DMS114 treated with DMSO at 0.1 percent for 48 hours (cell line): ENCODE measurements around the gene RPL38.
"Not testable (repeated sequence)": the region's sequence is repeated elsewhere in the genome, so short reads cannot be mapped to it uniquely, and the experiment has no call there.

Experiments
- DNase-seq: peaks from one replicate; lab custom pipeline; 2025; ENCODE audit not compliant: unreplicated experiment; lab: John Stamatoyannopoulos, UW

RPL38 gene

DNA sequence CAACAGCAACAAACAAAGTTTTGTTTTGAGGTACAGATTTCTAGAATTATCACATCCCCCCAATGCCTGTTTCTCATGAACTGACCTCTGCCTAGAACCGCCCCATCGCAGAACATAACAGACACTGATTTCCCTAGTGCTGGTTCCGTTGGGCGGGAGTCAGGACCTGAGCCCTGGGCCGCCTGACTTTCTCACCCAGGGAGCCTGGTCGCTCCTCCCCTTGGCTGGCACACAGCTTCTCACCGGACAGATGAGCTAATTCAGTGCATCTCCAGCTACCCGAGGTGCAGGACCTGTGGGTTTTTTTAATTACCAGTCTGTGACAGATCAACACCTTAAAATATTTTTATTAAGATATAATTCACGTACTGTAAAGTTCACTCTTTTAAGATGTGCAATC lies 20.1 kb upstream of the RPL38 start:
- no peak for DNase-seq

DNA sequence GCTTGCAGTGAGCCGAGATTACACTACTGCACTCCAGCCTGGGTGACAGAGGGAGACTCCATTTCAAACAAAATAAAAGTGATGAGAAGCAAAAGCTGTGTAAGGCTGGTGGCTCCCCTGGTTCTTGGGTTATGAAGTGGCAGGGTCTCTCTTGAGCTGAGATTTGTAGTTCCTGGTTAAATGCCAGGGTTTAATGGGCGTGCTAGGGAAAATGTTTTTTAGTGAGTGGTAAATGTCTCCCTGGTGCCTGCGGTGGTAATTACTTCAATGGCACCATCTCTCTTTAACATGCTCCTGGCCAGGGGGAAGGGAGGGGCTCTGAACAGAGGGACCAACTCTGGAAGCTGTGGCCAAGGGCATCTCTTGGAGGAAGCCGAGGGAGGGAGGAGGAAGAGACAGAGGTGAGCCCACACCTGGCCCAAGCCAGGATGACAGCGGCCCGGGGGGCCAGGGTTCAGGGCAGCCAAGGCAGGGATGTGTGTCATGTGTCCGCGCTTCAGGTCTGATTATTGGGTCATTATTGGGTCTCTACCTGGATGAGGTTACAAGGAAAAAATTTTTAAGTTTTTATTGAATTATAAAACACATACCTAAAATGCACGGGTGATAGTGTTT lies 17.8 kb upstream of the RPL38 start:
- no peak for DNase-seq

- DNase-seq, result no peak
Measured at GRCh38 chr17:74186498-74186897, 17.0 kb upstream of the RPL38 start.

- no peak for DNase-seq
Measured at GRCh38 chr17:74187761-74188160, 15.7 kb upstream of the RPL38 start.

GRCh38 chr17:74188687-74189086 lies 14.8 kb upstream of the RPL38 start:
- DNase-seq, result not testable (repeated sequence)

- DNase-seq, result peak; percentile 37
Measured at GRCh38 chr17:74190154-74190553, 13.3 kb upstream of the RPL38 start.

DNA sequence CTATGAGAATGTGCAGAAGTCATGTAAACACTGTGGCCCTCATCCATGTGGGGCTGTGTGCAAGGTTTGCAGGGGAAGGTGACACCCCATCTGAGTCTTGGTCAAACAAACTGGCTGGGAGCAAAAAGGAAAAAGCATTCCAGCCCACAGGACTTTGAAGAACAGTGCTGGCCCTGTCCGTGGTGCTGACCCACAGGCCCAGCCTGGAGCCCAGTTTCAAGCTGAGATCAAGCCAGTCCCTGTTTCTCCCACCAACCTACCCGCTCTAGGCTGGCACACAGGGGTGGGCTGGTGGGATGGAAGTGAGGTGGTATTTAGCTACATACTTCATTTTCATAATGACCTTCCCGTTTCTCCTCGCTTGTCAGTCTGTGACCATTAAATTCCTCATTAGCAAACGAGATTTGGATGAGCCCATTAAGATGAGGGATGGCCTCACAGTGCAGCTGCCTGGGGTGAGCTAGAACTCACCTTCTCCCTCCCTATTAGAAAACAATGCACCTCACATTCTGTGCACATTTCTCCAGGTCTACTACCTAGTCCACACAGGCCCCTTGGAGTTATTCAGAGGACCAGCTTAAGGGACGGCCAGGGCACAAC lies 12.6 kb upstream of the RPL38 start:
- DNase-seq, result no peak

- no peak for DNase-seq
Measured at GRCh38 chr17:74192950-74193781, 10.3 kb upstream of the RPL38 start.

- DNase-seq, result no peak
Measured at GRCh38 chr17:74194682-74195081, 8.8 kb upstream of the RPL38 start.

GRCh38 chr17:74196541-74197317 lies 6.7 kb upstream of the RPL38 start:
- no peak for DNase-seq

GRCh38 chr17:74197801-74198200 lies 5.7 kb upstream of the RPL38 start:
- no peak for DNase-seq

DNA sequence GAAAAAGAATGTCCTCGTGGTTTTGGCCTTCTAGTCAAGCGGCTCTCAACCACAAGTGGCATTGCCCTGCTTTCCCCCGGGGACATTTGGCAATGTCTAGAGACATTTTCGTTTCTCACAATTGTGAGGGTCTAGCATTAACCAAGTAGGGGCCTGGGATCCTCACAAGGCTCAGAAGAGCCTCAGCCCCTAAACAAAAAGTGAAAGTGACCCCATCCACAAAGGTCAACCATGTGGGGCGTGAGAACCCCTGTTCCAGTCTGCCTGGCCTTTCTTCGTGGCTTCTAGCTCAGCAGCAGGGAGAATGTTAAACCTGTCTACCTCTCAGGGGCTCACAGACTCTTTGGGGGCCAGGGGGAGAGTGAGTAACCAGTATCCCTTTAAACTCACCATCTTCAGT lies 4.8 kb upstream of the RPL38 start:
- no peak for DNase-seq

GRCh38 chr17:74199306-74200092 lies 4.0 kb upstream of the RPL38 start:
- DNase-seq, result no peak

GRCh38 chr17:74200112-74200511 lies 3.4 kb upstream of the RPL38 start:
- no peak for DNase-seq

GRCh38 chr17:74201250-74201649 lies 2.2 kb upstream of the RPL38 start:
- DNase-seq, result no peak

DNA sequence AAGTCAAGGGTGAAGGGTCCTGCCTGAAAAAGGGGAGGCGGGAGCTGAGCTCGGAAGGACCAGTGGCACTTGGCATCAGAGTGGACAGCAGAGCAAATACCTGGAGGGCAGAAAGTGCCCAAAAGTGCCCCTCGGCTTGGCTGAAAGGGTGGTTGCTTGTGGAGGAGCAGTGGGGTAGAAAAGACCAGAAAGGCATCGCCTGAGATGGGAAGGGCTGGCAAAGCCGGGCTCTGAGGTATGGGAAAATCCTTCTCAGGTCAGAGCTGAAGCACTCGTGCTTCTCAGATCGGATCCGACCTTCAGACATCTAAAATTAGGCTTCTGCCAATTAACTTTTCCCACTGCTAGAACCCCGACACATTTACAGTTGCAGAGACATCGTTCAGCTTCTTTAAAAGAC lies 1.5 kb upstream of the RPL38 start:
- DNase-seq, result no peak

GRCh38 chr17:74202938-74203337 lies 540 bp upstream of the RPL38 start:
- DNase-seq, result no peak

DNA sequence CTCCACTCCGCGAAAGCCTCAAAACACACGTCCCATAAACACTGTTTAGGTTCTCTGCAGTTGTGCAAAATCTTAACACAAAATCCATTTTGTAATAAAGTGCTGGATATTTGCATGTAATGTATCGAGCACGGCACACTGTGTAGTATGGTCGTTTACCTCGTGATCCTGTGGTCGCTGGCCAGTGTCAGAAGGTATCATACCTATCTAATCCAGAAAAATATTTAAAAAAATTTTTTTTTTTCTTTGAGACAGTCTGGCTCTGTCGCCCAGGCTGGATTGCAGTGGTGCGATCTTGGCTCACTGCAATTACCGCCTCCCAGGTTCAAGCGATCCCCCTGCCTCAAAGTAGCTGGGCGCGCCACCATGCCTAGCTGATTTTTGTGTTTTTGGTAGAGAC lies 996 bp downstream of the RPL38 start:
- no peak for DNase-seq

- DNase-seq, result no peak
Measured at GRCh38 chr17:74205274-74205673, 1.8 kb downstream of the RPL38 start.

GRCh38 chr17:74206332-74206818 lies 2.9 kb downstream of the RPL38 start:
- DNase-seq, result no peak
